Measurements from ENCODE around the gene FRA10AC1. TPM values are rescaled to one million over a fixed set of nuclear protein-coding genes. Genes with fewer than 3 reads are reported as not detected.

Gene FRA10AC1
- total RNA-seq, 6 donors from 2014 or later, result 7.4 to 28.9 (median 12.2) TPM

DNA sequence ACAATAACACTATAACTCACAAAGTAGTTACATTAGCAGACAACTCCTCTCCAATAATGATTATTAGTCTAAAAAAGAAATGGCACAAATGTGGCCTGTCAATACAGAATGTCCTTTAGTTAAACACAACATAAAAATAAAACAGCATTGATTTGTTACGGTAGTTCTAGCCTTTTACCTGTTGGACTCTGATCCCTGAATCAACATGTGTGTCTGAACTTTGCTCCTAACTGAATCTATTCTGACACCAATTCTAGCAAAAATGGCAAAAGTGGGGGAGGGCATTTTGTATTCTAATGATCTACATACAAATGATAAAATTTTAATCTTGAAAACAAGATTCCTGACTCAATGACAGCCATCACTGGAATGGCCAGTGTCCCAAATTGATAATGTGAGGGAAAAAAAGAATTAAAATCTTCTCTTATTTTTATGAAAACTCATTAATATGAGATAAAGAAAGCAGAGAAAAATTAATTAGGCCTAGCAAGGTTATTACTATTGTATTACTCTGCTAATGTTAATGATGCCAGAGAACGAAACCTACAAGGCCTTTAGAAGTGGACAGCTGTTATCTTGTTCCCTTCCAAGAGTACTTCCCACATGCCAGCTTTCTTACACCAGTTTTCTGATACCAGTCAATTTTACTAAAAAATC is 30.2 kb downstream of the FRA10AC1 start:
- WGBS, 2 donors, result 98 to 99% methylated on average over 2 of the region's 2 CpGs
- no peak overlapping the region for H3K27ac ChIP-seq
- ATAC-seq (ENCODE audit: low FRiP score in 2 of 2) (no peak), DNase-seq (no peak)
- H3K4me1 ChIP-seq, result no peaks in the 10 kb centered on the region
- H3K9me3 ChIP-seq, result no peaks in the 10 kb centered on the region
- H3K36me3 ChIP-seq, result peaks cover 9 to 76% (median 29%) of the 10 kb centered on the region in 4 donors
- H3K27me3 ChIP-seq, result no peaks in the 10 kb centered on the region
- no peak for TF ChIP-seq POLR2A (IDR thresholded peaks at IDR 0.05)
- H3K4me3 ChIP-seq, result no peak overlapping the region

DNA sequence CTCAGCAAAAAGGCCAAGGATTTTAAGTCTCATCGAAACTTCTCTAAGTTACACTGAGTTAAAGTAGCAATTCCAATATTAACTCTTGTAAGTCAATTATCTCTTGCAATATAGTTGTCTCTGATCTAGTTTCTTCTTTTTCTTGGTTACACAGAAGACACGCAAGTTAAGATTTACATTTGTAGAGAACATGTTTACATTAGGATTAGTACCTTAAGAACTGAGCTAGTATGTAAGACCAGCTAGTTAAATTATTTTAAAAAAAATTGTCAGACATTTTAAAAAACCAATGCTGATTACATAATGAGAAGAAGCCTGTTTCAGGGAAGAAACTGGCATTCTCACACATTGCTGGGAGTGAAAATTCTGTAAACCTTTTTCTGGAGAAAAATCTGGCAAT is 31.4 kb downstream of the FRA10AC1 start:
- TF ChIP-seq POLR2AphosphoS5 (IDR thresholded peaks at IDR 0.05), result no peak
- no peak for TF ChIP-seq EP300 (IDR thresholded peaks at IDR 0.05)
- TF ChIP-seq, protein P1, sequence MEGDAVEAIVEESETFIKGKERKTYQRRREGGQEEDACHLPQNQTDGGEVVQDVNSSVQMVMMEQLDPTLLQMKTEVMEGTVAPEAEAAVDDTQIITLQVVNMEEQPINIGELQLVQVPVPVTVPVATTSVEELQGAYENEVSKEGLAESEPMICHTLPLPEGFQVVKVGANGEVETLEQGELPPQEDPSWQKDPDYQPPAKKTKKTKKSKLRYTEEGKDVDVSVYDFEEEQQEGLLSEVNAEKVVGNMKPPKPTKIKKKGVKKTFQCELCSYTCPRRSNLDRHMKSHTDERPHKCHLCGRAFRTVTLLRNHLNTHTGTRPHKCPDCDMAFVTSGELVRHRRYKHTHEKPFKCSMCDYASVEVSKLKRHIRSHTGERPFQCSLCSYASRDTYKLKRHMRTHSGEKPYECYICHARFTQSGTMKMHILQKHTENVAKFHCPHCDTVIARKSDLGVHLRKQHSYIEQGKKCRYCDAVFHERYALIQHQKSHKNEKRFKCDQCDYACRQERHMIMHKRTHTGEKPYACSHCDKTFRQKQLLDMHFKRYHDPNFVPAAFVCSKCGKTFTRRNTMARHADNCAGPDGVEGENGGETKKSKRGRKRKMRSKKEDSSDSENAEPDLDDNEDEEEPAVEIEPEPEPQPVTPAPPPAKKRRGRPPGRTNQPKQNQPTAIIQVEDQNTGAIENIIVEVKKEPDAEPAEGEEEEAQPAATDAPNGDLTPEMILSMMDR (IDR thresholded peaks at IDR 0.05), result no peak
- TF ChIP-seq POLR2A (IDR thresholded peaks at IDR 0.05), result no peak
- 87 to 95% methylated on average over 2 of the region's 2 CpGs for WGBS, 2 donors
- no peak for ATAC-seq (ENCODE audit: low FRiP score in 2 of 2)

DNA sequence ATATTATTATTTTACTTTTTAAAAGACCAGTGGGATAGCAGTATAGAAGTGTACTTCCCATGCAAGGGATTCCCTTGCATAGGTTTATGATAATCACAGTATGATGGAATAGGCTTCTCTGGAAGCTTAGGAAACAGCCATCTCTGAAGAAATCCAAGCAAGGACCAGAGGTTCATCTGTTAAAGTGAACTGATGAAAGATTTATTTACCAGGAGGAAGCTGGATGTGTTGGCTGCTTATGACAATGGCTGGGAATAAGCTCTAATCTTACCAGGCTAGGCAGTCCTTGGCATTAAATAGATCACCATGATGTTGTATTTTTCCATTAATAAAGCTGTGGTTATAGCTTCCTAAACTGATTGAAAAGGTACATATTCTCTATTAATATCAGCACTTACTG is 32.0 kb downstream of the FRA10AC1 start:
- H3K4me3 ChIP-seq, result no peak overlapping the region
- H3K36me3 ChIP-seq, result peaks cover 9 to 77% (median 29%) of the 10 kb centered on the region in 4 donors
- H3K27me3 ChIP-seq, result no peaks in the 10 kb centered on the region
- no peaks in the 10 kb centered on the region for H3K4me1 ChIP-seq
- DNase-seq (no peak), ATAC-seq (ENCODE audit: low FRiP score in 2 of 2) (no peak)
- no peak for TF ChIP-seq POLR2AphosphoS5 (IDR thresholded peaks at IDR 0.05)
- TF ChIP-seq, protein P1 (IDR thresholded peaks at IDR 0.05), result no peak
- no peak for TF ChIP-seq EP300 (IDR thresholded peaks at IDR 0.05)
- TF ChIP-seq POLR2A (IDR thresholded peaks at IDR 0.05), result no peak
- H3K9me3 ChIP-seq, result no peaks in the 10 kb centered on the region
- H3K27ac ChIP-seq, result no peak overlapping the region

More for the DNA sequence above, 31.4 kb downstream of the FRA10AC1 start:
- Histone ChIP-seq H3K36me3 (peaks cover 9 to 78% (median 31%) of the 10 kb centered on the region in 4 donors), H3K9me3 (no peaks in the 10 kb centered on the region), H3K4me1 (no peaks in the 10 kb centered on the region), H3K27ac (no peak overlapping the region), H3K27me3 (no peaks in the 10 kb centered on the region), H3K4me3 (no peak overlapping the region)
- DNase-seq, result no peak

DNA sequence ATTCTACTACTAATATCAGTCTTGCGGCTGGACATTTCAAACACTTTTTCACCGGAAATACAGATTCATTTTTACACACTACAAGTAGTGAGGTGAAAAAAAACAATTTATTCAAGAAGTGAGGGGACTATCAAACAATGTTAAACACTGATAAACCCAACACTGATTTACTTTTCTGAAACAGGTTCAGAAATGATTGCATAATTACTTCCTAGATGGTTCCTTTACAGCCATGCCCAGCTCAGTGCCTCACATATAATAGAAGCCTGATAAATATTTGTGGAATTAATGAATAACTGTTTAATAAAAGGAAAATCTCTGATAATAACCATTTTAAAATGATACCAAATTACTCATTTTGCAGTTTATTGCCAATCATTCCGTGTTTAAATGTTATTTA is 34.6 kb downstream of the FRA10AC1 start:
- no peak for ATAC-seq (ENCODE audit: low FRiP score in 2 of 2)
- H3K9me3 ChIP-seq, result no peaks in the 10 kb centered on the region
- H3K4me1 ChIP-seq, result no peaks in the 10 kb centered on the region
- DNase-seq, result no peak
- H3K36me3 ChIP-seq, result peaks cover 9 to 62% (median 25%) of the 10 kb centered on the region in 4 donors
- no peaks in the 10 kb centered on the region for H3K27me3 ChIP-seq
- H3K4me3 ChIP-seq, result no peak overlapping the region
- WGBS, 2 donors, result 92 to 95% methylated on average over 3 of the region's 3 CpGs
- TF ChIP-seq EP300 (IDR thresholded peaks at IDR 0.05) (no peak), POLR2AphosphoS5 (IDR thresholded peaks at IDR 0.05) (no peak), POLR2A (IDR thresholded peaks at IDR 0.05) (no peak)
- TF ChIP-seq, protein P1 (IDR thresholded peaks at IDR 0.05), result no peak
- no peak overlapping the region for H3K27ac ChIP-seq

DNA sequence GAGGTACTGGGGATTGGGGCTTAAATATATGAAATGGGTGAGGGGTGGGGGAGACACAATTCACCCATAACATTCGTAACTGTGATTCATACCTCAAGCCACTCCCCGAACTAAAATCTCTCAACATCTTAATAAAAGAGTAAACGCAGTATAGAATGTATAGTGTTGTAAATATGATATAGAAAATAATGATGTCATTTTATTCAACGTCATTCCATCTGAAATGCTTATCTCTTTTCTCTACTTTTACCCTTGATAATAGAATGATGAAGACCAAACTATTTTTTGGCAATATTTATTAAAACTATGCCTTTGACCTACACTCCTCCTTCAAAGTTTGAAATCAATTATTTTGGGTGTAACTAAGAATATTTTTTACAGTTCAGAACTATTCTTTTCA is 36.4 kb downstream of the FRA10AC1 start:
- no peaks in the 10 kb centered on the region for H3K27me3 ChIP-seq
- H3K27ac ChIP-seq, result no peak overlapping the region
- no peaks in the 10 kb centered on the region for H3K9me3 ChIP-seq
- WGBS, 2 donors, result 96 to 97% methylated on average over 4 of the region's 4 CpGs
- no peak overlapping the region for H3K4me3 ChIP-seq
- ATAC-seq (ENCODE audit: low FRiP score in 2 of 2) (no peak), DNase-seq (no peak)
- H3K36me3 ChIP-seq, result peaks cover 9 to 60% (median 25%) of the 10 kb centered on the region in 4 donors
- no peaks in the 10 kb centered on the region for H3K4me1 ChIP-seq
- TF ChIP-seq, protein P1 (IDR thresholded peaks at IDR 0.05), result no peak
- no peak for TF ChIP-seq POLR2A (IDR thresholded peaks at IDR 0.05)
- no peak for TF ChIP-seq POLR2AphosphoS5 (IDR thresholded peaks at IDR 0.05)
- TF ChIP-seq EP300 (IDR thresholded peaks at IDR 0.05), result no peak
